Psoas muscle (tissue), 8 donors: Measurements from ENCODE around the gene ADCY2. TPM values are rescaled to one million over a fixed set of nuclear protein-coding genes. Genes with fewer than 3 reads are reported as not detected.

Source experiments
- ATAC-seq, 4 donors: fragments of 200-7000 bp; cut with Tn5 transposase; one replicate each; pipeline ENCODE4 v1.9.1; 2020; ENCODE audit warnings: moderate library complexity in 3 of 4, mild to moderate bottlenecking in 2 of 4
- DNase-seq, 2 donors: peaks; one replicate each; pipeline ENCODE4 v3.0.0-alpha.2; 2020
- H3K27ac ChIP-seq: fragments of 200-600 bp; one replicate; pipeline ENCODE4 v1.8.0; 2022
- H3K27me3 ChIP-seq, 3 donors: fragments of 200-600 bp in 1 of 3; one replicate each; pipeline versions ENCODE4 v1.6.1 to v1.8.0; 2013 to 2022; ENCODE audit warnings: low read length in 2 of 3, mild to moderate bottlenecking in 2 of 3, moderate library complexity in 1 of 3; ENCODE audit not compliant: insufficient read depth in 3 of 3
- H3K36me3 ChIP-seq, 2 donors: fragments of 200-600 bp in 1 of 2; one replicate each; pipeline versions ENCODE4 v1.6.1 to v1.8.0; 2013 to 2022; ENCODE audit warnings: low read depth in 1 of 2, mild to moderate bottlenecking in 1 of 2, moderate library complexity in 1 of 2; ENCODE audit not compliant: insufficient read depth in 1 of 2
- H3K4me1 ChIP-seq: fragments of 200-600 bp; one replicate; pipeline ENCODE4 v1.8.0; 2022
- H3K4me3 ChIP-seq: fragments of 200-600 bp; one replicate; pipeline ENCODE4 v1.8.0; 2022; ENCODE audit warnings: mild to moderate bottlenecking
- H3K9me3 ChIP-seq: fragments of 200-600 bp; one replicate; pipeline ENCODE4 v1.8.0; 2022
- WGBS, 3 donors: extraction: QIAGEN DNeasy Blood & Tissue Kit; methylation state at CpG; one replicate each; pipeline versions ENCODE4 v1.1.6 to v1.1.7; 2013; 5-methylcytosine and 5-hydroxymethylcytosine counted together
- intact Hi-C, 2 donors: fragments of 100-400 bp; cut with DNase I; formaldehyde crosslinking; loops; one replicate each; pipeline versions ENCODE4 v1.11.0 to v1.14.2; 2022
- polyA plus RNA-seq, 3 donors: library from polyadenylated mRNA; stranded (reverse); fragments of 200-250 nt; gene quantifications; one replicate each; pipeline ENCODE4 v1.2.3, GENCODE V29; 2013
- total RNA-seq, 4 donors: library from RNA; stranded (reverse); fragmentation: NEBNext Ultra II Directional in 2 of 4; extraction: Animal tissue kit (Norgen Biotek cat#: 25700) in 2 of 4; gene quantifications; one replicate each; pipeline versions ENCODE4 v1.2.1 to v1.2.4, GENCODE V29; 2021 to 2023
- TF ChIP-seq, protein P1 (sequence below): fragments of 200-600 bp; IDR thresholded peaks from one replicate; pipeline ENCODE4 v1.8.0; 2022; ENCODE audit warnings: antibody characterized with exemption
- donor health status: healthy with polysubstance abuse.
- donor health status: DM: no; HTN: no; CAD: no; lungs with moderate emphysema.
- donor health status: Bipolar disorder and iron deficiency.
- donor health status: healthy.
- donor health status: DM: yes; HTN: yes; CAD: no.
- donor health status: DM: no; HTN: no; CAD: no.
- donor health status: DM: no; HTN: no; CAD: no.
- donor health status: DM: yes; HTN: yes; CAD: no.

ADCY2 gene
- total and polyA plus RNA-seq, 7 donors: 24.3 to 91.4 (median 55.1) TPM

DNA sequence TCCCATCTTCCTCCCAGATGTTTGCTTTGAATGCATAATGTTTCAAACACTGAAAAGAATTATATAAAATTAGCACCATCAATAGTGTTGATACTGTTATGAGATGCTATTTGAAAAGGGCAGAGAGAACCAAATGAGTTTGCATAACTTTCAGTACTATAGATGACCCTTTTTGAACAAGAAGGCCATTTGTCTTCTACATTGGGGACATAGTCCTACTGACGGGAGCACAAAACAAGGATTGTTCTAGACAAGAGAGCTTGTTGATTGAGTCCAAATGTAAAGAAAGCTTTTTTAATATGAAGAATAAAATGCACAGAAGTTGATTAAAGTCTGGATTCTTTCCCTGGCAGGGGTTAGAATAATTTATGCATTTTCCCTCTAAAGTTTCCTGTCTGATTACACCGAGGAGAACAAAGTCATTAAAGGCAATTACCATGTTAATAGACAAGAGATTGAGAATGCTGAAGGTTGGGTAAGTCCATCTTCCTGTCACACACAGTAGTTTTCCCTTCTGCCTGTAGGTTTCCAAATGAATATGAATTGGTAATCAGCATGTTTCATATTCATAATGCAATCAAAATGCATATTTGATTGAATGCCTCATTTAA is 32.8 kb upstream of the ADCY2 start:
- intact Hi-C loops: no loop called here
- TF ChIP-seq, protein P1, sequence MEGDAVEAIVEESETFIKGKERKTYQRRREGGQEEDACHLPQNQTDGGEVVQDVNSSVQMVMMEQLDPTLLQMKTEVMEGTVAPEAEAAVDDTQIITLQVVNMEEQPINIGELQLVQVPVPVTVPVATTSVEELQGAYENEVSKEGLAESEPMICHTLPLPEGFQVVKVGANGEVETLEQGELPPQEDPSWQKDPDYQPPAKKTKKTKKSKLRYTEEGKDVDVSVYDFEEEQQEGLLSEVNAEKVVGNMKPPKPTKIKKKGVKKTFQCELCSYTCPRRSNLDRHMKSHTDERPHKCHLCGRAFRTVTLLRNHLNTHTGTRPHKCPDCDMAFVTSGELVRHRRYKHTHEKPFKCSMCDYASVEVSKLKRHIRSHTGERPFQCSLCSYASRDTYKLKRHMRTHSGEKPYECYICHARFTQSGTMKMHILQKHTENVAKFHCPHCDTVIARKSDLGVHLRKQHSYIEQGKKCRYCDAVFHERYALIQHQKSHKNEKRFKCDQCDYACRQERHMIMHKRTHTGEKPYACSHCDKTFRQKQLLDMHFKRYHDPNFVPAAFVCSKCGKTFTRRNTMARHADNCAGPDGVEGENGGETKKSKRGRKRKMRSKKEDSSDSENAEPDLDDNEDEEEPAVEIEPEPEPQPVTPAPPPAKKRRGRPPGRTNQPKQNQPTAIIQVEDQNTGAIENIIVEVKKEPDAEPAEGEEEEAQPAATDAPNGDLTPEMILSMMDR: no peak
- Histone ChIP-seq H3K4me1 (peaks cover 5% of the 10 kb centered on the region), H3K36me3 (no peaks in the 10 kb centered on the region), H3K27ac (no peak overlapping the region), H3K27me3 (no peaks in the 10 kb centered on the region), H3K9me3 (no peaks in the 10 kb centered on the region), H3K4me3 (no peak overlapping the region)
- ATAC-seq (no peak), DNase-seq (no peak)
- 53 to 65% (median 53%) methylated on average over 2 of the region's 2 CpGs for WGBS, 3 donors

DNA sequence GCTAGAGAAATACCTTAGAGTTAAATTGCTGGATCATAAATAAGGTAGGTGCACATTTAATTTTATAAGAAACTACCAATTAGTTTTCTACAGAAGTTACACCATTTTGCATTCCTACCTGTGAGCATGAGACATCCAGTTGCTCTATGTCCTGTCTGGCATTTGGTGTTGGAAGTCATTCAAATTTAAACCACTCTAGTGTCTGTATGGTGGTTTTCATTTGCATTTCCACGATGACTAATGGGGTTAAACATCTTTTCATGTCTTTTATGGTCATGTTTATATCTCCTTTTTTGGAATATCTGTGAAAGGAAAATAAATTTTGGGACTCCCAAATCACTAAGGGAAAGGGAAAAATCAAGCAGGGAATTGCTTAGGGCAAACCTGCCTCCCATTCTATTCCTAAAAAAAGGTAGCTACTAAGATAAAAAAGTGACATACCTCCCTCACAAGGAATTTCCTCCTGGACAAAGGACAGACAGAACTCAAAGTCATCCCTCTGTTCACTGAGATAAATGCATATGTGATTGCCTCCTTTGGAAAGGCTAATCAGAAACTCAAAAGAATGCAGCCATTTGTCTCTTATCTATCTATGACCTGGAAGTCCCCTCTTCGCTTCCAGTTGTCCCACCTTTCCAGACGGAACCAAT is 31.6 kb upstream of the ADCY2 start:
- TF ChIP-seq, protein P1: no peak
- ATAC-seq: no peak

DNA sequence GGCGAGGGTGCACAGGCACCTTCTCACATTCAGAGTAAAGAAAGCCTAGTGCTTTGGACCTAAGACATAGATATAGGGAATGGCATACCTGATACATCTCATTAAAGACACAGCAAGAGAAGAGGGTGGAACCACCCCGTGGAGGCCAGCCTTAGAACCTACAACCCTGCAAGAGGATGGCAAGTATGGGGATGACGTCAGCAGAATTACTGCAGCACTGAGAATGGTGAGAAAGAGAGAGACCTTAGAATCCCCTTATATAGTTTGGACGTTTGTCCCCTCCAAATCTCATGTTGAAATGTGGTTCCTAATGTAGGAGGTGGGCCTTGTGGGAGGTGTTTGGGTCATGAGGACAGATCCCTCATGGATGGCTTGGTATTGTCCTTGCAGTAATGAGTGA is 28.2 kb upstream of the ADCY2 start:
- no peaks in the 10 kb centered on the region for H3K27me3 ChIP-seq
- intact Hi-C loops: no loop called here
- H3K9me3 ChIP-seq: no peaks in the 10 kb centered on the region
- no peak overlapping the region for H3K27ac ChIP-seq
- no peaks in the 10 kb centered on the region for H3K36me3 ChIP-seq
- no peak for DNase-seq
- no peaks in the 10 kb centered on the region for H3K4me1 ChIP-seq
- ATAC-seq: no peak
- no peak overlapping the region for H3K4me3 ChIP-seq
- TF ChIP-seq, protein P1: no peak
- 58 to 59% (median 59%) methylated on average over 4 of the region's 4 CpGs for WGBS, 3 donors

More for the DNA sequence above, 31.6 kb upstream of the ADCY2 start:
- no peaks in the 10 kb centered on the region for H3K27me3 ChIP-seq
- no peak overlapping the region for H3K27ac ChIP-seq
- H3K4me1 ChIP-seq: peaks cover 5% of the 10 kb centered on the region
- H3K36me3 ChIP-seq: no peaks in the 10 kb centered on the region
- DNase-seq: no peak
- intact Hi-C loops: no loop called here
- WGBS, 3 donors: 64 to 73% (median 65%) methylated on average over 3 of the region's 3 CpGs
- no peaks in the 10 kb centered on the region for H3K9me3 ChIP-seq
- H3K4me3 ChIP-seq: no peak overlapping the region

DNA sequence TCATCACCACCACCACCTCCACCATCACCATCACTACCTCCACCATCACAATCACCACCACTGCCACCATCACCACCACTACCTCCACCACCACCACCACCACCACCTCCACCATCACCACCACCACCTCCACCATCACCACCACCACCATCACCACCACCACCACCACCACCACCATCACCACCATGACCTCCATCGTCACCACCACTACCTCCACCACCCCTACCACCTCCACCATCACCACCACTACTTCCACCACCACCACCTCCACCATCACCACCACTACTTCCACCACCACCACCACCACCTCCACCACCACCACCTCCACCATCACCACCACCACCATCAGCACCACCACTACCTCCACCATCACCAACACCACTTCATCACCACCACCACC is 23.5 kb upstream of the ADCY2 start:
- ATAC-seq (peak in 2 of 4 donors; percentile 27 to 54), DNase-seq (no peak)
- Histone ChIP-seq H3K4me1 (no peaks in the 10 kb centered on the region), H3K27me3 (no peaks in the 10 kb centered on the region), H3K27ac (no peak overlapping the region), H3K4me3 (no peak overlapping the region), H3K9me3 (no peaks in the 10 kb centered on the region), H3K36me3 (no peaks in the 10 kb centered on the region)
- 67 to 100% (median 96%) methylated on average over 1 of the region's 1 CpG for WGBS, 3 donors
- intact Hi-C loops: loop anchor here in 1 of 2 donors (10.0 kb wide), 1 partner anchor 98 kb away; no protein-coding TSS in a partner anchor
- TF ChIP-seq, protein P1: no peak
